Measurements from ENCODE around the gene MVB12B. TPM values are rescaled to one million over a fixed set of nuclear protein-coding genes. Genes with fewer than 3 reads are reported as not detected.

Gene MVB12B
- polyA plus RNA-seq, 1 donor from 2014 or later, result 39.5 TPM

DNA sequence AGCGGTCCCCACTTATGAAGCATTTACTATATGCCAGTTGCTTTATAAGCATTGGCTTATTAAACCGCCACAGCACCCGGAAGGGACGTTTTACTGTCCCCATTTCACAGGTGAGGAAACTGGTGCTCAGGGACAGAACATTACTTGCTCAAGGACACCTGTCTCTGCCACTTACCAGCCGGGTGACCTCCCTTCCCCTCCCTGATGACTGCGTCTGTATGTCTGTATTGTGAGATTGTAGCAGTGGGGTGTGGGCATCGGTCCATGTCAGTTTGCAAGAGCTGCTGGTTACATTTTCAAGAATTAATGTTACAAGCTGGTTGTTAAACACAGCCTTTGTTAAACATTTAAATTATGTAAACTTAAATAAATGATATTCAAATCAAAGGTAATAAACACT lies 209.5 kb downstream of the MVB12B start:
- H2AFZ ChIP-seq (ENCODE audit: low read depth, low read length), result no peak overlapping the region
- no peaks in the 10 kb centered on the region for H3K27me3 ChIP-seq (ENCODE audit: insufficient read depth, low read depth, low read length)
- no peak overlapping the region for H3K4me2 ChIP-seq (ENCODE audit: low read length)
- no peaks in the 10 kb centered on the region for H3K9me2 ChIP-seq (ENCODE audit: insufficient read depth, low read length)
- no peak overlapping the region for H3K9ac ChIP-seq (ENCODE audit: low read length)
- no peaks in the 10 kb centered on the region for H4K20me1 ChIP-seq (ENCODE audit: insufficient read depth)
- H3K79me2 ChIP-seq (replicated peaks; ENCODE audit: insufficient read depth, low read length), result no peaks in the 10 kb centered on the region
- TF ChIP-seq SMC3 (conservative IDR thresholded peaks at IDR 0.05; ENCODE audit: poor library complexity), result no peak
- TF ChIP-seq MXI1 (conservative IDR thresholded peaks at IDR 0.05; ENCODE audit: poor library complexity, severe bottlenecking), result no peak
- TF ChIP-seq EP300 (conservative IDR thresholded peaks at IDR 0.05; ENCODE audit: poor library complexity, severe bottlenecking), result no peak
- TF ChIP-seq, protein P1, sequence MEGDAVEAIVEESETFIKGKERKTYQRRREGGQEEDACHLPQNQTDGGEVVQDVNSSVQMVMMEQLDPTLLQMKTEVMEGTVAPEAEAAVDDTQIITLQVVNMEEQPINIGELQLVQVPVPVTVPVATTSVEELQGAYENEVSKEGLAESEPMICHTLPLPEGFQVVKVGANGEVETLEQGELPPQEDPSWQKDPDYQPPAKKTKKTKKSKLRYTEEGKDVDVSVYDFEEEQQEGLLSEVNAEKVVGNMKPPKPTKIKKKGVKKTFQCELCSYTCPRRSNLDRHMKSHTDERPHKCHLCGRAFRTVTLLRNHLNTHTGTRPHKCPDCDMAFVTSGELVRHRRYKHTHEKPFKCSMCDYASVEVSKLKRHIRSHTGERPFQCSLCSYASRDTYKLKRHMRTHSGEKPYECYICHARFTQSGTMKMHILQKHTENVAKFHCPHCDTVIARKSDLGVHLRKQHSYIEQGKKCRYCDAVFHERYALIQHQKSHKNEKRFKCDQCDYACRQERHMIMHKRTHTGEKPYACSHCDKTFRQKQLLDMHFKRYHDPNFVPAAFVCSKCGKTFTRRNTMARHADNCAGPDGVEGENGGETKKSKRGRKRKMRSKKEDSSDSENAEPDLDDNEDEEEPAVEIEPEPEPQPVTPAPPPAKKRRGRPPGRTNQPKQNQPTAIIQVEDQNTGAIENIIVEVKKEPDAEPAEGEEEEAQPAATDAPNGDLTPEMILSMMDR (IDR thresholded peaks at IDR 0.05; ENCODE audit: poor library complexity, severe bottlenecking), result no peak
- TF ChIP-seq POLR2AphosphoS5 (IDR thresholded peaks at IDR 0.05), result no peak
- TF ChIP-seq, protein P2, sequence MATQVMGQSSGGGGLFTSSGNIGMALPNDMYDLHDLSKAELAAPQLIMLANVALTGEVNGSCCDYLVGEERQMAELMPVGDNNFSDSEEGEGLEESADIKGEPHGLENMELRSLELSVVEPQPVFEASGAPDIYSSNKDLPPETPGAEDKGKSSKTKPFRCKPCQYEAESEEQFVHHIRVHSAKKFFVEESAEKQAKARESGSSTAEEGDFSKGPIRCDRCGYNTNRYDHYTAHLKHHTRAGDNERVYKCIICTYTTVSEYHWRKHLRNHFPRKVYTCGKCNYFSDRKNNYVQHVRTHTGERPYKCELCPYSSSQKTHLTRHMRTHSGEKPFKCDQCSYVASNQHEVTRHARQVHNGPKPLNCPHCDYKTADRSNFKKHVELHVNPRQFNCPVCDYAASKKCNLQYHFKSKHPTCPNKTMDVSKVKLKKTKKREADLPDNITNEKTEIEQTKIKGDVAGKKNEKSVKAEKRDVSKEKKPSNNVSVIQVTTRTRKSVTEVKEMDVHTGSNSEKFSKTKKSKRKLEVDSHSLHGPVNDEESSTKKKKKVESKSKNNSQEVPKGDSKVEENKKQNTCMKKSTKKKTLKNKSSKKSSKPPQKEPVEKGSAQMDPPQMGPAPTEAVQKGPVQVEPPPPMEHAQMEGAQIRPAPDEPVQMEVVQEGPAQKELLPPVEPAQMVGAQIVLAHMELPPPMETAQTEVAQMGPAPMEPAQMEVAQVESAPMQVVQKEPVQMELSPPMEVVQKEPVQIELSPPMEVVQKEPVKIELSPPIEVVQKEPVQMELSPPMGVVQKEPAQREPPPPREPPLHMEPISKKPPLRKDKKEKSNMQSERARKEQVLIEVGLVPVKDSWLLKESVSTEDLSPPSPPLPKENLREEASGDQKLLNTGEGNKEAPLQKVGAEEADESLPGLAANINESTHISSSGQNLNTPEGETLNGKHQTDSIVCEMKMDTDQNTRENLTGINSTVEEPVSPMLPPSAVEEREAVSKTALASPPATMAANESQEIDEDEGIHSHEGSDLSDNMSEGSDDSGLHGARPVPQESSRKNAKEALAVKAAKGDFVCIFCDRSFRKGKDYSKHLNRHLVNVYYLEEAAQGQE (IDR thresholded peaks at IDR 0.05; ENCODE audit: borderline replicate concordance), result no peak
- TF ChIP-seq RAD21 (conservative IDR thresholded peaks at IDR 0.05), result no peak
- no peak for TF ChIP-seq TAF1 (IDR thresholded peaks at IDR 0.05; ENCODE audit: low read depth)
- no peak for TF ChIP-seq EZH2 (IDR thresholded peaks at IDR 0.05; ENCODE audit: borderline replicate concordance, insufficient read depth, low read length, poor library complexity, severe bottlenecking)
- H3K4me3 ChIP-seq (ENCODE audit: low read length), result no peak overlapping the region
- H3K27ac ChIP-seq (ENCODE audit: low read length), result no peak overlapping the region
- no peaks in the 10 kb centered on the region for H3K9me3 ChIP-seq (ENCODE audit: low read length)
- no peaks in the 10 kb centered on the region for H3K36me3 ChIP-seq (ENCODE audit: insufficient read depth, low read length)
- no peaks in the 10 kb centered on the region for H3F3A ChIP-seq (ENCODE audit: insufficient read depth, low read length, poor library complexity, severe bottlenecking)

DNA sequence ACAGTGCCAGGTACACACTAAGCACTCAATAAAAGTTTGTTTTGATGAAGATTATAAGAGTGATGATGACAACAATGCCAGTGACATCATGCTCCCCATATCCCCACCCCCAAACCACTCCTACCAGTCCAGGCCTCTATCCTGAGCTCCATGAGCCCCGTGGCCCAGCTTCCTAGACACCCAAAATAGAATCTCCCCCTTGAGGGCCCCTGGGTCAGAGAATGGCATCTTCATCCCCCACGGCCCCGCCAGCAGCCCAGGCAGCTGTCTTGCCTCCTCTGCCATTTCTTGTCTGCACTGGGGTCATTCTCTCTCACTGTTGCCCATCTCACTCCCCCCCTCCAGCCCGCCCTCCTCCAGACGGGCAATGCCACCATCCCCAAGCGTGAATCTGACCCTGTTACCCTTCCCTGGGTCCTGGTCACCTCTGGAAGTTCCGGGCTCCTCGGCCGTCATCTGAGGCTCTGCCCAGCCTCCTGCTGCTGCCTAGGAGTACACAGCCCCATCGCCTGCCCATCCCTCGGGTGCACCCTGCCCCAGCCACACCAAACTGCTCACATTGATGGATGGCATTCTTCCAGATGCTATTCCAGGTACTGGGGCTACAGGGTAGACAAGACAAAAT lies 210.3 kb downstream of the MVB12B start:
- no peaks in the 10 kb centered on the region for H3F3A ChIP-seq (ENCODE audit: insufficient read depth, low read length, poor library complexity, severe bottlenecking)
- no peak overlapping the region for H3K4me2 ChIP-seq (ENCODE audit: low read length)
- H3K36me3 ChIP-seq (ENCODE audit: insufficient read depth, low read length), result no peaks in the 10 kb centered on the region
- no peak overlapping the region for H3K4me3 ChIP-seq (ENCODE audit: low read length)
- no peak for TF ChIP-seq TAF1 (IDR thresholded peaks at IDR 0.05; ENCODE audit: low read depth)
- no peak for TF ChIP-seq RAD21 (conservative IDR thresholded peaks at IDR 0.05)
- TF ChIP-seq, protein P1 (IDR thresholded peaks at IDR 0.05; ENCODE audit: poor library complexity, severe bottlenecking), result no peak
- TF ChIP-seq SMC3 (conservative IDR thresholded peaks at IDR 0.05; ENCODE audit: poor library complexity), result no peak
- TF ChIP-seq EZH2 (IDR thresholded peaks at IDR 0.05; ENCODE audit: borderline replicate concordance, insufficient read depth, low read length, poor library complexity, severe bottlenecking), result no peak
- TF ChIP-seq EP300 (conservative IDR thresholded peaks at IDR 0.05; ENCODE audit: poor library complexity, severe bottlenecking), result no peak
- TF ChIP-seq MXI1 (conservative IDR thresholded peaks at IDR 0.05; ENCODE audit: poor library complexity, severe bottlenecking), result no peak
- TF ChIP-seq, protein P2 (IDR thresholded peaks at IDR 0.05; ENCODE audit: borderline replicate concordance), result no peak
- no peak for TF ChIP-seq POLR2AphosphoS5 (IDR thresholded peaks at IDR 0.05)
- H3K9me2 ChIP-seq (ENCODE audit: insufficient read depth, low read length), result no peaks in the 10 kb centered on the region
- H3K9me3 ChIP-seq (ENCODE audit: low read length), result no peaks in the 10 kb centered on the region
- H3K9ac ChIP-seq (ENCODE audit: low read length), result no peak overlapping the region
- no peak overlapping the region for H2AFZ ChIP-seq (ENCODE audit: low read depth, low read length)
- no peaks in the 10 kb centered on the region for H3K79me2 ChIP-seq (replicated peaks; ENCODE audit: insufficient read depth, low read length)
- H3K27ac ChIP-seq (ENCODE audit: low read length), result no peak overlapping the region
- H3K27me3 ChIP-seq (ENCODE audit: insufficient read depth, low read depth, low read length), result no peaks in the 10 kb centered on the region
- H4K20me1 ChIP-seq (ENCODE audit: insufficient read depth), result no peaks in the 10 kb centered on the region
